GM19193 (cell line): ENCODE data around the gene MAP1LC3C.

ENCODE experiments used
- POLR2A ChIP-seq: IDR thresholded peaks from 4 replicates; pipeline ENCODE4 v1.6.1; 2011; ENCODE audit not compliant: insufficient read depth, insufficient read length; ENCODE audit errors: extremely low read depth

Gene MAP1LC3C

GRCh38 chr1:241999026-241999425 lies at the start of gene MAP1LC3C:
Gene MAP1LC3C (minus strand): TSS chr1:241999098. CDS start chr1:241999008, 90 bp downstream.
- no peak for TF ChIP-seq POLR2A

- no peak for TF ChIP-seq POLR2A
Observed at GRCh38 chr1:242043165-242043564, 44.3 kb upstream of the MAP1LC3C start.

- no peak for TF ChIP-seq POLR2A
Observed at GRCh38 chr1:242034392-242034791, 35.5 kb upstream of the MAP1LC3C start.

- no peak for TF ChIP-seq POLR2A
Observed at GRCh38 chr1:242033447-242033846, 34.5 kb upstream of the MAP1LC3C start.

- no peak for TF ChIP-seq POLR2A
Observed at GRCh38 chr1:242030071-242030470, 31.2 kb upstream of the MAP1LC3C start.

GRCh38 chr1:242025681-242026080 lies 26.8 kb upstream of the MAP1LC3C start:
- TF ChIP-seq POLR2A = no peak

GRCh38 chr1:242023805-242024204 lies 24.9 kb upstream of the MAP1LC3C start:
- no peak for TF ChIP-seq POLR2A

GRCh38 chr1:242019018-242019417 lies 20.1 kb upstream of the MAP1LC3C start:
- no peak for TF ChIP-seq POLR2A

GRCh38 chr1:242017580-242018233 lies 18.8 kb upstream of the MAP1LC3C start:
- no peak for TF ChIP-seq POLR2A

GRCh38 chr1:242016479-242016878 lies 17.6 kb upstream of the MAP1LC3C start:
- no peak for TF ChIP-seq POLR2A

- no peak for TF ChIP-seq POLR2A
Observed at GRCh38 chr1:242011894-242012660, 13.2 kb upstream of the MAP1LC3C start.

GRCh38 chr1:242008826-242009495 lies 10.1 kb upstream of the MAP1LC3C start:
- no peak for TF ChIP-seq POLR2A

- TF ChIP-seq POLR2A = no peak
Observed at GRCh38 chr1:242006976-242007375, 8.1 kb upstream of the MAP1LC3C start.

GRCh38 chr1:242005866-242006535 lies 7.1 kb upstream of the MAP1LC3C start:
- no peak for TF ChIP-seq POLR2A
